Vagina (tissue), 2 donors: ENCODE measurements around the gene REXO1.

ENCODE experiments used
- CTCF ChIP-seq, 3 experiments: fragments of 450-650 bp in 2 of 3; fragments of 200-600 bp in 1 of 3; sonication (generic) in 1 of 3; IDR thresholded peaks; one replicate each; pipeline ENCODE4 v1.5.1; 2017 to 2019; ENCODE audit warnings: antibody characterized with exemption in 3 of 3, mild to moderate bottlenecking in 2 of 3, moderate library complexity in 2 of 3
- POLR2A ChIP-seq, 2 donors: fragments of 450-650 bp; IDR thresholded peaks; one replicate each; pipeline ENCODE4 v1.6.1; 2017; ENCODE audit warnings: antibody characterized with exemption in 2 of 2, mild to moderate bottlenecking in 2 of 2, moderate library complexity in 2 of 2
- POLR2AphosphoS5 ChIP-seq, 2 donors: sonication (generic); formaldehyde crosslinking; IDR thresholded peaks; one replicate each; pipeline ENCODE4 v1.9.0; 2017; ENCODE audit warnings: antibody characterized with exemption in 2 of 2, mild to moderate bottlenecking in 2 of 2, low read depth in 1 of 2; ENCODE audit not compliant: insufficient read depth in 1 of 2

- TF ChIP-seq POLR2AphosphoS5 (IDR thresholded peaks at IDR 0.05; ENCODE audit: insufficient read depth in 1 of 2, low read depth in 1 of 2) (no peak), POLR2A (IDR thresholded peaks at IDR 0.05) (no peak), CTCF (IDR thresholded peaks at IDR 0.05) (no peak)
These were observed 81.4 kb downstream of the REXO1 start for GRCh38 chr19:1766800-1767352.
